ACHN (cell line): ENCODE results near the gene FGFBP2.
A peak's percentile ranks its signal among the peaks of the same experiment; 100 is the strongest.

Experiments used
- DNase-seq: peaks from one replicate; pipeline ENCODE4 v3.0.0-alpha.2; 2015
- in situ Hi-C: cut with HindIII; loops from 2 replicates; pipeline ENCODE4 v1.10.0; 2017; ENCODE audit warnings: low sequenced_read_pairs, low pct_ligation_motif_present, low pct_unique_long_range_greater_than_20kb

FGFBP2 gene

DNA sequence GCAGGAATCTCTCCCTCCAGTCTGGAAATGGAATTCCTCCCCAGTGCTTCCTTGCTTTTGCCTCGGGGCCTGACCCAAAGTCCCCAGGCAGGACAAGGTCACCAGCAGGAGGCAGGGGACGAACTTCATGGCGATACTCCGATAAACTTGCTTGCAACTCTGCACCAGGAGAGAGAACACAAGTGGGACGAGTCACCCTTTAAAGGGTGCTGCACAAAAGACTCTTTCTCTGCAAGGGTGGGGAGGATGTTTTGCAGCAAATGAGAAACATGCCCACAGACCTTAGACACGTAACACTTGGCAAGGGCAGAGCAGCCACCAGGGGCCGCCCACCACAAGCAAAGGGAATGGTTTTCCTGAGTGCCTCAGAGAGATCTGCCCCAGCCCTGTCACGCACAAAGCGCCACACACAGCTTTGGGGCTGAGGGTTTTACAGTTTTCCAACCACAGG, at the start of gene FGFBP2:
Gene FGFBP2 (minus strand): TSS at position 175 of the 451 bp plus-strand sequence. CDS start 46 bp downstream, at position 129.
- peak; percentile 43 for DNase-seq
- in situ Hi-C loops, result no loop called here

DNA sequence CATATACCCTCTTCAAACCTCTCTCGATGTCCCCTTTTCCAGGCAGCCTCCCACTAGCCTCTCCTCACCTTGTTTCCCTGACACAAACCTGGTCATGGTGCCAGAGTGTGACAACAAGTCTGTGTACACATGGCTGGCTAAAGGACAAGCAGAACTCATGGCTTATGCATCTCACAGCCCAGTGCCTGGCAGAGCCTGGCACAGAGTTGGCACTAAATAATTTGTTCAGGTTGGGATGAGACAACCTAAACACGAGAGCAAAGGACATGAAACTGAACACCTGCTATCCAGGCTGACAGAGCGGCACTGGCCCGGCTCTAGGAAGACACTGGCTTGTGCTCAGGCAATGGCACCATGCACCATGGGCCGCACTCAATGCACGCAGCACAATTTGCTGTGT, 48.2 kb upstream of the FGFBP2 start:
- in situ Hi-C loops, result no loop called here
- DNase-seq, result no peak

DNA sequence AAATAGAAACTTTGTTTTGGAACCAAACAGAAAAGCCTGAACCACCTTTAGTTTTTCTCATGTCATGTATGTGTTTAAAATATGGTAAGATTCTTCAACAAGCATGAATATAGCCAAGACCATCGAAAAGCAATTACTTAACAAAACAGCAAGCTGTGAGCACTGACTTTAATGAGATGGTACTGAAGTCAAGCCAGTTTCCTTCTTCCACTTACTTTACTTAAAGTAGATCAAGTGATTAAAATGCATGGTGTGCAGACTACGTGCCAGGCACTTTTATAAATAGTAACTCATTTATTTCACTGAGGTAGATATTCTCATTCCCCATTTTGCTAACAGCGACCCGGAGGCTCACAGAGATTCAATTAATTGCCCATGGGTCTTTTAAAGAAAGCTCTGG, 46.2 kb upstream of the FGFBP2 start:
- in situ Hi-C loops, result no loop called here
- DNase-seq, result no peak

- in situ Hi-C loops, result no loop called here
- no peak for DNase-seq
Measured at GRCh38 chr4:16007471-16008095, 44.6 kb upstream of the FGFBP2 start.

DNA sequence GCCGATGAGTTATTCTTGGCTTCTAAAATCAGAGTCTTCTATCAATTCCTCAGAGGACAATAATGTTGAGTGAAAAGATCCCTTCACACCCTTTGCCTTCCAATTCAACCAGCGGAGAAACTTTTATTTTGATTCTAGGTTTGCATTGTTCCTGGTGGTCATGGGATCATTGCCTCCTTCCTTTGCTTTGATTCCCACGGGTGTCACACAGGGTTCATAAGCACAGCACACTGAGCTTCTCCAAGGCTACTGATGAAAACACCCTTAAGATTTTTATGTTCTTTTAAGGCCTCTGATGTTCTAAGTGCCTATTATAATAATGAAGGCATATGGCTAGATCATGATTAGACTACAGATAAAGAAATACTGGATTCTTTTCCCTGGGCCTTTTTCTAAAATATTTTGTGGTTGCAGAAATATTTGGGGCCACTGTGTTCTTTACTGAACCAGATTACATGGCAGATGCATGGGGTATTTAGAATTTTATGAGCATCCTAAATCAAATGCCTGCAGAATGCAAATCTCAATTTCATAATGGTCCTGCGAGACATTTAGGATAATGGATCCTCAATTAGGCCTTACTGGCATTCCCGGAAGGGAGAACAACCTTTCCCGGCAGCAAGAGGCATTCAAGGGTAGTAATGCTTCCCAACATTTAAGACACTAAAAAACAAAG, 43.9 kb upstream of the FGFBP2 start:
- in situ Hi-C loops, result no loop called here

GRCh38 chr4:16005676-16006075, 42.7 kb upstream of the FGFBP2 start:
- DNase-seq, result no peak
- in situ Hi-C loops, result no loop called here

More for the DNA sequence above, 43.9 kb upstream of the FGFBP2 start:
- DNase-seq, result no peak

DNA sequence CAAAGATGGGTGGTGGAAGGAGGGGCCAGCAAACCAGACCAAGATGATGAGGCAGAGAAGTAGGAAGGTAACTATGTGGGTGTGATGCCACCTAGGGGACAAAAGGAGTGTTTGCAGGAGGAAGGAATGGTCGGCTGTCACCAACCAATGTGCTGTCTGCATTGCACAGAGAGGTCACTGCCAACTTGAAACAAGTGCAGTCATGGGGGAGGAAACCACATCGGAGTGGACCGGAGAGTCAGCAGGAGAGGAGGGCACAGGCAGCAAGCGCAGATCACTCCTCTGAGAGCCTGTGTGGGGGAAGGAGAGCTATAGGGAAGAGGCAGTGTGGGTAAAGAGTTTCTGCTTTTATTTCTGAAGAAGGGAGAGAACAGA, 38.5 kb upstream of the FGFBP2 start:
- in situ Hi-C loops, result no loop called here
- DNase-seq, result peak; percentile 72

GRCh38 chr4:16000708-16001483, 37.9 kb upstream of the FGFBP2 start:
- in situ Hi-C loops, result no loop called here
- DNase-seq, result no peak

- DNase-seq, result no peak
- in situ Hi-C loops, result no loop called here
Measured at GRCh38 chr4:15996773-15997172, 33.8 kb upstream of the FGFBP2 start.

GRCh38 chr4:15995826-15996225, 32.9 kb upstream of the FGFBP2 start:
- in situ Hi-C loops, result no loop called here

DNA sequence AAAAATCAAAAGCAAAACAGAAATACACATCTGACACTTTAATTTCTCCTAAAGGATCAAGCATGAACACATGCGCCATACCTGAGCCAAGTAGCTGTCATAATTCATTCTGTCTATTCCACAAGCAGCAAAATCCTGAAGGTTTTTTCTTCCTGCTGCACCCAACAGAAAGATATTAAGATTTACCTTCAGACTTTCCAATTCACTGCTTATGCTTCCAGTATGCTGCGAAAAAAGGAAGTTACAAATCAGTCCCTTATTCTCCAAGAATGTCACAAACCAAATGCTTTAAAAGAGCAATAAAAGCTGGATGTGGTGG, 29.2 kb upstream of the FGFBP2 start:
- in situ Hi-C loops, result no loop called here
- DNase-seq, result no peak

More at GRCh38 chr4:15995826-15996225, 32.9 kb upstream of the FGFBP2 start:
- DNase-seq, result no peak

DNA sequence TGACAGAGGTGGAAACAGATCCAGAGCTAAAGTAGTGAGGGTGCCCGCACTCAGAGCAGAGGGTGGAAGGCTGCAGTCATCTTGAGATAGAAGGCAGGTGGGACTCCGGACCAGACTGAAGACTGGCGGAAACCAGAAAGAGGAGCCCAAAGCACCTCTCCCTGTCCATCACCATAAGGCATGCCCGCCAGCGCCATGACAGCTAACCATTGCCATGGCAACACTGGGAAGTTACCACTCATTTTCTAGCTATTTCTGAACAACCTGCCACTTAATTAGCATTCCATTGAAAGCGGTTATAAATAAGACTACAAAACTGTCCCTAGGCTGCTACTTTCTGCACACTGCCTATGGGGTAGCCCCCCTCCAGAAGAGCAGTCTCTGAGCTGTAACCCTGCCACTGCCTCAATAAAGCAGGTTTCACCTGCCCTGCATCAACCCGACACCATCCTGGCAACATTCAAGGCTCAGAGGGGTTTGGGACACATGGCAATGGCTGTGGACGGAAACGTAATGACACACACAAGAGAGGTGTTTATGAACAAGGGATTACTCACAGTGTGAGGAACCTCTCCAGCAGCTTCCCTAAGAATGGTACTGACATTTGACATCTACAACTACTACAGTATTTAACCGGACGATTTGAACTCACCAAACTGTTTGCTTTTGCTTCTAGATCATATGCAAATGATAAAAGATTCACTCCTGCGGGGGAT, 27.8 kb upstream of the FGFBP2 start:
- DNase-seq, result no peak
- in situ Hi-C loops, result no loop called here

- no peak for DNase-seq
- in situ Hi-C loops, result no loop called here
Measured at GRCh38 chr4:15989424-15989823, 26.4 kb upstream of the FGFBP2 start.

DNA sequence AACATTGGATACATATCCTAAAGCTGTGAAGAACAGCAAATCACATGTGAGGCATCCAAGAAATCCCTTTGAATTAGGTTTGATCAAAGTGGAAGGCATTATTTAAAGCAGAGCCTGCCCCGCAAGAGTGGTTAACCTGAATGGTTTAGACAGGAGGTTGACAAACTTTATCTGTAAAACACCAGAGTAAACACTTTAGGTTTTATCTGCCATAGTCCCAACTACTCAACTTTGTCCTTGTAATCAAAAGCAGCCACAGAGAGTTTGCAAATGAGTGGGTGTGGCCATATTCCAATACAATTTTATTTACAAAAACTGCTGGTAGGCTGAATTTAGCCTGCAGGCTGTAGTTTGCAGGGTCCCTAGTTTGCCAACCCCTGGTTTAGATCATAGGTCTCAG, 25.2 kb upstream of the FGFBP2 start:
- in situ Hi-C loops, result no loop called here
- no peak for DNase-seq

GRCh38 chr4:15986907-15987306, 23.9 kb upstream of the FGFBP2 start:
- in situ Hi-C loops, result no loop called here
- no peak for DNase-seq

GRCh38 chr4:15983610-15984009, 20.6 kb upstream of the FGFBP2 start:
- no peak for DNase-seq
- in situ Hi-C loops, result no loop called here

DNA sequence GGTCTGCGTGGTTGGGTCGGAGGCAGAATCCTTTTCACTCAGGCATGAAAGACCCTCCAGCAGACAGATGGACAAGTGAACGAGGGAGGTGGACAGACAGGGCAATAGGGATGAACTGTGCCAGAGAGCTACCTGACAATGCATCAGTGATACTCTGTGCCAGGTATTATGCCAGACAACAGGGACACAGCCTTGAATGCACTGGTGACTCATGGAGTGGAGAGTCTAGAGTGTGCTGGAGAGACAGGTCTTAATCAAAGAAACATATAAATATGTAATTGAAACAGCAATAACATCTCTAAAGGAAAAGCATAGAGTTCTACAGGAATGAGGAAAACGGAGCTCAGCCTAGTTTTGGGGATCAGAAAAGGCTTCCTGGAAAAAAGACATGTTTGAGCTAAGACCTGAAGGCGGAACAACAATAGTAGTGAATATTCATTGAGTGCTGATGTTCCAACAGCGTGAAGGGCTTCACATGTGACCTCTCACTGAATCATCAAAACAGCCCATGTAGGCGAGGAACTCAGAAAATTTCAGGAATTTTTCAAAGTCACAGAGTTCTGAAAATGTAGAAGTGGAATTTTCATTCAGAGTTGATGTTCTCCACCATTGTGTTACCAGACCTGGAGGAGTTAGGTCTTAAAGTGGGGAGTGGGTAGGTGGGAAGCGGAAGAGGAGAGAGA, 20.0 kb upstream of the FGFBP2 start:
- in situ Hi-C loops, result no loop called here
- DNase-seq, result no peak
